HepG2 (cell line): ENCODE data around the gene COPS7A. TPM values are rescaled to one million over a fixed set of nuclear protein-coding genes. Genes with fewer than 3 reads are reported as not detected.

Experiments
- AHDC1 ChIP-seq: sonication (generic); formaldehyde crosslinking; IDR thresholded peaks from 2 replicates; pipeline ENCODE4 v1.5.1; 2020; ENCODE audit warnings: mild to moderate bottlenecking, missing genetic modification reagents, borderline replicate concordance
- HNRNPK ChIP-seq: fragments of 200-400 bp; formaldehyde crosslinking; IDR thresholded peaks from 2 replicates; pipeline ENCODE4 v1.6.1; 2018; ENCODE audit warnings: low read length, low read depth, moderate library complexity, mild to moderate bottlenecking; ENCODE audit not compliant: poor library complexity, severe bottlenecking
- HOXA7 ChIP-seq: sonication (generic); formaldehyde crosslinking; IDR thresholded peaks from 2 replicates; pipeline ENCODE4 v1.8.1; 2022; ENCODE audit warnings: mild to moderate bottlenecking, missing genetic modification reagents, moderate library complexity
- LBX2 ChIP-seq: sonication (generic); formaldehyde crosslinking; IDR thresholded peaks from 2 replicates; pipeline ENCODE4 v1.5.0; 2020; ENCODE audit warnings: missing genetic modification reagents, mild to moderate bottlenecking, borderline replicate concordance
- MXI1 ChIP-seq: IDR thresholded peaks from 3 replicates; pipeline ENCODE4 v1.6.1; 2012; ENCODE audit warnings: low read depth, low read length, inconsistent platforms, borderline replicate concordance
- RARA ChIP-seq: IDR thresholded peaks from 2 replicates; pipeline ENCODE4 v1.6.1; 2016; ENCODE audit warnings: missing genetic modification reagents, missing compliant biosample characterization
- RFX3 ChIP-seq: IDR thresholded peaks from 2 replicates; pipeline ENCODE4 v1.6.1; 2016; ENCODE audit warnings: missing biosample characterization, missing genetic modification reagents
- RFXAP ChIP-seq: sonication (generic); formaldehyde crosslinking; IDR thresholded peaks from 2 replicates; pipeline ENCODE4 v1.4.0; 2020; ENCODE audit warnings: missing genetic modification reagents, borderline replicate concordance
- SIX1 ChIP-seq: sonication (generic); formaldehyde crosslinking; IDR thresholded peaks from 2 replicates; pipeline ENCODE4 v1.4.0; 2020; ENCODE audit warnings: missing genetic modification reagents, borderline replicate concordance
- TRIM22 ChIP-seq: fragments of 450-650 bp; IDR thresholded peaks from 2 replicates; pipeline ENCODE4 v1.6.1; 2017
- ZBTB8A ChIP-seq: sonication (generic); formaldehyde crosslinking; IDR thresholded peaks from 2 replicates; pipeline ENCODE4 v1.4.0; 2020; ENCODE audit warnings: mild to moderate bottlenecking, low read depth, missing genetic modification reagents, borderline replicate concordance
- ZNF546 ChIP-seq: sonication (generic); formaldehyde crosslinking; conservative IDR thresholded peaks from 2 replicates; pipeline ENCODE4 v1.8.1; 2023; ENCODE audit warnings: mild to moderate bottlenecking, missing genetic modification reagents
- ZNF7 ChIP-seq: IDR thresholded peaks from 2 replicates; pipeline ENCODE4 v1.6.1; 2016; ENCODE audit warnings: missing biosample characterization, missing genetic modification reagents
- polyA plus RNA-seq, 8 experiments: library from polyadenylated mRNA; depleted of rRNA in 3 of 8; stranded (reverse) in 7 of 8; unstranded in 1 of 8; fragments of >200 nt; fragmentation: Illumina TruSeq in 4 of 8; extraction: Trizol in 4 of 8; gene quantifications; 2 replicates each; pipeline versions ENCODE4 v1.2.1 to v1.2.3, GENCODE V29; 2011 to 2016; ENCODE audit warnings: low read depth in 4 of 8, missing spikeins in 1 of 8, mixed read lengths in 1 of 8; ENCODE audit not compliant: insufficient read depth in 1 of 8
- total RNA-seq, 5 experiments: library from RNA; depleted of rRNA; stranded (reverse); fragments of >200 nt; fragmentation: Illumina TruSeq; extraction: Trizol; gene quantifications; 2 replicates each; pipeline ENCODE4 v1.2.3, GENCODE V29; 2016; ENCODE audit warnings: low read depth in 1 of 5
- TF ChIP-seq, protein P1 (sequence below): sonication (generic); formaldehyde crosslinking; IDR thresholded peaks from 2 replicates; pipeline ENCODE4 v1.5.1; 2020; ENCODE audit warnings: mild to moderate bottlenecking, missing genetic modification reagents
- TF ChIP-seq, protein P2 (sequence below): sonication (generic); formaldehyde crosslinking; IDR thresholded peaks from 2 replicates; pipeline ENCODE4 v1.8.0; 2022; ENCODE audit warnings: mild to moderate bottlenecking, missing genetic modification reagents; ENCODE audit not compliant: insufficient replicate concordance

Gene COPS7A
- total and polyA plus RNA-seq, 2 of the 13 experiments (the other 11 are each of a cell fraction or from before 2014, with no cell fraction given): 40.0 to 73.6 TPM

- TF ChIP-seq, protein P1, sequence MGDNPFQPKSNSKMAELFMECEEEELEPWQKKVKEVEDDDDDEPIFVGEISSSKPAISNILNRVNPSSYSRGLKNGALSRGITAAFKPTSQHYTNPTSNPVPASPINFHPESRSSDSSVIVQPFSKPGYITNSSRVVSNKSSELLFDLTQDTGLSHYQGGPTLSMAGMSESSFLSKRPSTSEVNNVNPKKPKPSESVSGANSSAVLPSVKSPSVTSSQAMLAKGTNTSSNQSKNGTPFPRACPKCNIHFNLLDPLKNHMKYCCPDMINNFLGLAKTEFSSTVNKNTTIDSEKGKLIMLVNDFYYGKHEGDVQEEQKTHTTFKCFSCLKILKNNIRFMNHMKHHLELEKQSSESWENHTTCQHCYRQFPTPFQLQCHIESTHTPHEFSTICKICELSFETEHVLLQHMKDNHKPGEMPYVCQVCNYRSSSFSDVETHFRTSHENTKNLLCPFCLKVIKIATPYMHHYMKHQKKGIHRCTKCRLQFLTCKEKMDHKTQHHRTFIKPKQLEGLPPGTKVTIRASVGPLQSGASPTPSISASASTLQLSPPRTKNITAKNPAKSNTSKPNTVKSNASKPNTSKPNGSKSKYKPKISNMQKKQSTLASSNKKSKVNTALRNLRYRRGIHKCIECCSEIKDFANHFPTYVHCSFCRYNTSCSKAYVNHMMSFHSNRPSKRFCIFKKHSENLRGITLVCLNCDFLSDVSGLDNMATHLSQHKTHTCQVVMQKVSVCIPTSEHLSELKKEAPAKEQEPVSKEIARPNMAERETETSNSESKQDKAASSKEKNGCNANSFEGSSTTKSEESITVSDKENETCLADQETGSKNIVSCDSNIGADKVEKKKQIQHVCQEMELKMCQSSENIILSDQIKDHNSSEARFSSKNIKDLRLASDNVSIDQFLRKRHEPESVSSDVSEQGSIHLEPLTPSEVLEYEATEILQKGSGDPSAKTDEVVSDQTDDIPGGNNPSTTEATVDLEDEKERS (CRISPR knock-in tag): no peak
- no peak for TF ChIP-seq TRIM22
- TF ChIP-seq, protein P2, sequence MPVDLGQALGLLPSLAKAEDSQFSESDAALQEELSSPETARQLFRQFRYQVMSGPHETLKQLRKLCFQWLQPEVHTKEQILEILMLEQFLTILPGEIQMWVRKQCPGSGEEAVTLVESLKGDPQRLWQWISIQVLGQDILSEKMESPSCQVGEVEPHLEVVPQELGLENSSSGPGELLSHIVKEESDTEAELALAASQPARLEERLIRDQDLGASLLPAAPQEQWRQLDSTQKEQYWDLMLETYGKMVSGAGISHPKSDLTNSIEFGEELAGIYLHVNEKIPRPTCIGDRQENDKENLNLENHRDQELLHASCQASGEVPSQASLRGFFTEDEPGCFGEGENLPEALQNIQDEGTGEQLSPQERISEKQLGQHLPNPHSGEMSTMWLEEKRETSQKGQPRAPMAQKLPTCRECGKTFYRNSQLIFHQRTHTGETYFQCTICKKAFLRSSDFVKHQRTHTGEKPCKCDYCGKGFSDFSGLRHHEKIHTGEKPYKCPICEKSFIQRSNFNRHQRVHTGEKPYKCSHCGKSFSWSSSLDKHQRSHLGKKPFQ: peak; percentile 34
- TF ChIP-seq RFX3: no peak
- TF ChIP-seq ZBTB8A (CRISPR knock-in tag): no peak
- no peak for TF ChIP-seq HOXA7 (CRISPR knock-in tag)
- TF ChIP-seq HNRNPK: peak; percentile 29
- no peak for TF ChIP-seq ZNF546 (CRISPR knock-in tag)
- TF ChIP-seq LBX2 (CRISPR knock-in tag): no peak
- no peak for TF ChIP-seq SIX1
- no peak; the same call in 1 of the 2 replicates for TF ChIP-seq RARA
- no peak for TF ChIP-seq ZNF7 (CRISPR knock-in tag)
- TF ChIP-seq AHDC1 (CRISPR knock-in tag): no peak
- no peak; the same call in 1 of the 2 replicates for TF ChIP-seq RFXAP (CRISPR knock-in tag)
- TF ChIP-seq MXI1: peak; percentile 47; the same call in 1 of the 3 replicates
These were observed 43.0 kb downstream of the COPS7A start (continued) for GRCh38 chr12:6766651-6767349.
